Stomach (tissue), 9 donors: Measurements from ENCODE around the gene RGS8. TPM values are rescaled to one million over a fixed set of nuclear protein-coding genes. Genes with fewer than 3 reads are reported as not detected.

ENCODE experiments used
- DNase-seq, 2 donors: peaks; one replicate each; pipeline versions ENCODE4 v3.0.0 to v3.0.0-alpha.2; 2013 to 2019
- H3K27ac ChIP-seq, 5 donors: fragments of 200-600 bp in 4 of 5; sonication (generic) in 4 of 5; one replicate each; pipeline ENCODE4 v1.5.1; 2013 to 2019; ENCODE audit warnings: mild to moderate bottlenecking in 1 of 5, moderate library complexity in 1 of 5
- H3K27me3 ChIP-seq, 3 donors: fragments of 200-600 bp; sonication (generic); one replicate each; pipeline ENCODE4 v1.5.1; 2017 to 2019; ENCODE audit warnings: mixed run types in 1 of 3
- H3K36me3 ChIP-seq, 4 donors: fragments of 200-600 bp; sonication (generic); 1 replicate in 3 of 4; 2 replicates in 1 of 4; pipeline ENCODE4 v1.5.1; 2016 to 2019
- H3K4me1 ChIP-seq, 4 donors: fragments of 200-600 bp; sonication (generic); one replicate each; pipeline ENCODE4 v1.5.1; 2016 to 2019
- H3K4me3 ChIP-seq, 4 donors: fragments of 200-600 bp; sonication (generic) in 3 of 4; one replicate each; pipeline ENCODE4 v1.5.1; 2016 to 2019; ENCODE audit warnings: mild to moderate bottlenecking in 1 of 4
- H3K9me3 ChIP-seq, 4 donors: fragments of 200-600 bp; sonication (generic); one replicate each; pipeline ENCODE4 v1.5.1; 2016 to 2019
- CTCF ChIP-seq, 7 experiments: fragments of 450-650 bp in 4 of 7; fragments of 200-600 bp in 3 of 7; sonication (generic) in 3 of 7; IDR thresholded peaks; one replicate each; pipeline ENCODE4 v1.5.1; 2016 to 2019; ENCODE audit warnings: antibody characterized with exemption in 7 of 7, control low read depth in 2 of 7, mild to moderate bottlenecking in 1 of 7
- EP300 ChIP-seq: sonication (generic); formaldehyde crosslinking; IDR thresholded peaks from one replicate; pipeline ENCODE4 v1.6.1; 2017; ENCODE audit warnings: antibody characterized with exemption
- POLR2A ChIP-seq, 4 donors: fragments of 450-650 bp; IDR thresholded peaks; one replicate each; pipeline ENCODE4 v1.6.1; 2016; ENCODE audit warnings: antibody characterized with exemption in 4 of 4, control low read depth in 2 of 4, mild to moderate bottlenecking in 1 of 4, moderate library complexity in 1 of 4
- POLR2AphosphoS5 ChIP-seq, 3 donors: sonication (generic); formaldehyde crosslinking; IDR thresholded peaks; one replicate each; pipeline ENCODE4 v1.6.1; 2016; ENCODE audit warnings: antibody characterized with exemption in 3 of 3
- WGBS, 5 donors: extraction: QIAGEN DNeasy Blood & Tissue Kit in 3 of 5; methylation state at CpG; one replicate each; pipeline versions ENCODE4 v1.1.5 to v1.1.7; 2013 to 2018; 5-methylcytosine and 5-hydroxymethylcytosine counted together
- intact Hi-C: fragments of 100-400 bp; cut with DNase I; formaldehyde crosslinking; loops from one replicate; pipeline ENCODE4 v1.15.1; 2023; ENCODE audit warnings: low total_unique reads
- polyA plus RNA-seq, 3 donors: library from polyadenylated mRNA; stranded (reverse); fragments of 200-250 nt; gene quantifications; one replicate each; pipeline ENCODE4 v1.2.3, GENCODE V29; 2013
- total RNA-seq, 5 donors: library from RNA; depleted of rRNA; stranded (reverse); fragments of >200 nt; gene quantifications; one replicate each; pipeline versions ENCODE4 v1.1.0 to v1.2.3, GENCODE V29; 2014 to 2016
- donor health status: healthy with polysubstance abuse.
- donor health status: Bipolar disorder and iron deficiency.
- donor health status: healthy.

Gene RGS8
- total and polyA plus RNA-seq, 8 donors = not detected

GRCh38 chr1:182724215-182724614 lies 39.8 kb upstream of the RGS8 start:
- 63 to 81% (median 66%) methylated on average over 2 of the region's 2 CpGs for WGBS, 5 donors
- H3K27ac ChIP-seq = no peak overlapping the region
- no peaks in the 10 kb centered on the region for H3K4me1 ChIP-seq
- H3K9me3 ChIP-seq = no peaks in the 10 kb centered on the region
- no peaks in the 10 kb centered on the region for H3K27me3 ChIP-seq
- DNase-seq = no peak
- no peaks in the 10 kb centered on the region for H3K36me3 ChIP-seq
- TF ChIP-seq POLR2AphosphoS5 (IDR thresholded peaks at IDR 0.05) (no peak), EP300 (no peak), POLR2A (IDR thresholded peaks at IDR 0.05) (no peak), CTCF (IDR thresholded peaks at IDR 0.05) (no peak)
- H3K4me3 ChIP-seq = no peak overlapping the region
- intact Hi-C loops = no loop called here

GRCh38 chr1:182723200-182723599 lies 38.8 kb upstream of the RGS8 start:
- no peaks in the 10 kb centered on the region for H3K27me3 ChIP-seq
- no peak overlapping the region for H3K4me3 ChIP-seq
- intact Hi-C loops = no loop called here
- no peak overlapping the region for H3K27ac ChIP-seq
- no peaks in the 10 kb centered on the region for H3K4me1 ChIP-seq
- no peaks in the 10 kb centered on the region for H3K9me3 ChIP-seq
- 76 to 84% (median 77%) methylated on average over 2 of the region's 2 CpGs for WGBS, 5 donors
- no peaks in the 10 kb centered on the region for H3K36me3 ChIP-seq
- peak in 1 of 2 donors; percentile 84 for DNase-seq
- TF ChIP-seq CTCF (IDR thresholded peaks at IDR 0.05) (no peak), EP300 (no peak), POLR2A (IDR thresholded peaks at IDR 0.05) (no peak), POLR2AphosphoS5 (IDR thresholded peaks at IDR 0.05) (no peak)

- intact Hi-C loops = no loop called here
- 24 to 55% (median 39%) methylated on average over 1 of the region's 1 CpG for WGBS, 5 donors
- Histone ChIP-seq H3K4me1 (no peaks in the 10 kb centered on the region), H3K9me3 (no peaks in the 10 kb centered on the region), H3K27me3 (no peaks in the 10 kb centered on the region), H3K36me3 (no peaks in the 10 kb centered on the region), H3K4me3 (no peak overlapping the region), H3K27ac (no peak overlapping the region)
- DNase-seq = no peak
- no peak for TF ChIP-seq EP300
- no peak for TF ChIP-seq CTCF (IDR thresholded peaks at IDR 0.05)
- TF ChIP-seq POLR2A (IDR thresholded peaks at IDR 0.05) = no peak
- TF ChIP-seq POLR2AphosphoS5 (IDR thresholded peaks at IDR 0.05) = no peak
Measured at GRCh38 chr1:182721525-182721924, 37.1 kb upstream of the RGS8 start.

- Histone ChIP-seq H3K27ac (no peak overlapping the region), H3K27me3 (no peaks in the 10 kb centered on the region), H3K4me3 (no peak overlapping the region), H3K4me1 (no peaks in the 10 kb centered on the region), H3K9me3 (no peaks in the 10 kb centered on the region), H3K36me3 (no peaks in the 10 kb centered on the region)
- peak in 1 of 2 donors; percentile 30 for DNase-seq
- intact Hi-C loops = no loop called here
- TF ChIP-seq EP300 (no peak), POLR2A (IDR thresholded peaks at IDR 0.05) (no peak), POLR2AphosphoS5 (IDR thresholded peaks at IDR 0.05) (no peak), CTCF (IDR thresholded peaks at IDR 0.05) (peak in 1 of 7 experiments; percentile 19)
- WGBS, 5 donors = 74 to 87% (median 85%) methylated on average over 2 of the region's 2 CpGs
Measured at GRCh38 chr1:182720463-182720862, 36.1 kb upstream of the RGS8 start.
